Fibroblast of lung (primary cell): ENCODE results near the gene ADGRB3. TPM values are rescaled to one million over a fixed set of nuclear protein-coding genes. Genes with fewer than 3 reads are reported as not detected.
A peak's percentile ranks its signal among the peaks of the same experiment; 100 is the strongest.

Experiments used
- DNase-seq, 2 donors: peaks; one replicate each; pipeline versions ENCODE4 v3.0.0 to v3.0.0-alpha.2; 2010; ENCODE audit warnings: low read depth in 2 of 2
- H2AFZ ChIP-seq: 2 replicates; pipeline ENCODE4 v1.5.1; 2012; ENCODE audit warnings: low read length, control low read depth, inconsistent platforms
- H3K27ac ChIP-seq: 2 replicates; pipeline ENCODE4 v1.5.1; 2011; ENCODE audit warnings: low read length, control low read depth; ENCODE audit not compliant: insufficient read depth
- H3K27me3 ChIP-seq: 2 replicates; pipeline ENCODE4 v1.5.1; 2011; ENCODE audit warnings: mild to moderate bottlenecking, low read length; ENCODE audit not compliant: control insufficient read depth, insufficient read depth
- H3K36me3 ChIP-seq: 2 replicates; pipeline ENCODE4 v1.5.1; 2011; ENCODE audit warnings: low read length; ENCODE audit not compliant: control insufficient read depth, insufficient read depth
- H3K4me1 ChIP-seq: 2 replicates; pipeline ENCODE4 v1.5.1; 2011; ENCODE audit warnings: low read length; ENCODE audit not compliant: control insufficient read depth, insufficient read depth; ENCODE audit errors: extremely low read depth
- H3K4me2 ChIP-seq: 2 replicates; pipeline ENCODE4 v1.5.1; 2011; ENCODE audit warnings: low read length, control low read depth; ENCODE audit not compliant: insufficient read depth; ENCODE audit errors: extremely low read depth
- H3K4me3 ChIP-seq, 4 experiments: fragments of 200-600 bp in 1 of 4; sonication (generic) in 1 of 4; replicated peaks in 1 of 4; 2 replicates each; pipeline ENCODE4 v1.5.1; 2011 to 2016; ENCODE audit warnings: low read length in 4 of 4, low read depth in 3 of 4, mild to moderate bottlenecking in 3 of 4, control low read depth in 2 of 4, inconsistent platforms in 1 of 4, mixed read lengths in 1 of 4; ENCODE audit not compliant: insufficient read depth in 1 of 4; ENCODE audit errors: control extremely low read depth in 1 of 4
- H3K79me2 ChIP-seq: 2 replicates; pipeline ENCODE4 v1.5.1; 2012; ENCODE audit warnings: mild to moderate bottlenecking, low read length, inconsistent platforms; ENCODE audit not compliant: control insufficient read depth, insufficient read depth
- H3K9ac ChIP-seq: 2 replicates; pipeline ENCODE4 v1.5.1; 2011; ENCODE audit warnings: mild to moderate bottlenecking, low read length, control low read depth; ENCODE audit not compliant: insufficient read depth
- H3K9me3 ChIP-seq: 2 replicates; pipeline ENCODE4 v1.5.1; 2012; ENCODE audit warnings: low read depth, low read length; ENCODE audit not compliant: control insufficient read depth, insufficient read depth
- H4K20me1 ChIP-seq: 2 replicates; pipeline ENCODE4 v1.5.1; 2011; ENCODE audit warnings: low read length; ENCODE audit not compliant: control insufficient read depth, insufficient read depth; ENCODE audit errors: extremely low read depth
- EZH2 ChIP-seq: IDR thresholded peaks from 2 replicates; pipeline ENCODE4 v1.5.1; 2012; ENCODE audit warnings: low read length, control low read depth, mild to moderate bottlenecking; ENCODE audit errors: missing control alignments
- polyA plus RNA-seq, 2 donors: library from polyadenylated mRNA; depleted of rRNA in 1 of 2; stranded (reverse) in 1 of 2; unstranded in 1 of 2; fragments of >200 nt; gene quantifications; 2 replicates each; pipeline ENCODE4 v1.2.1, GENCODE V29; 2011 to 2012; ENCODE audit warnings: missing spikeins in 1 of 2
- total RNA-seq: library from RNA; depleted of rRNA; stranded (reverse); fragments of >200 nt; gene quantifications from 2 replicates; pipeline ENCODE4 v1.2.1, GENCODE V29; 2014
- TF ChIP-seq, protein P1 (sequence below), 2 donors: IDR thresholded peaks in 1 of 2; conservative IDR thresholded peaks in 1 of 2; 1 replicate in 1 of 2; 2 replicates in 1 of 2; pipeline ENCODE4 v1.5.1; 2011 to 2012; ENCODE audit warnings: low read length in 2 of 2, control low read depth in 1 of 2, inconsistent platforms in 1 of 2, low read depth in 1 of 2, mild to moderate bottlenecking in 1 of 2

ADGRB3 gene
- total and polyA plus RNA-seq, 2 donors (not counting 1 experiment from before 2014, with no cell fraction given): 0.33 TPM; not detected in 1

DNA sequence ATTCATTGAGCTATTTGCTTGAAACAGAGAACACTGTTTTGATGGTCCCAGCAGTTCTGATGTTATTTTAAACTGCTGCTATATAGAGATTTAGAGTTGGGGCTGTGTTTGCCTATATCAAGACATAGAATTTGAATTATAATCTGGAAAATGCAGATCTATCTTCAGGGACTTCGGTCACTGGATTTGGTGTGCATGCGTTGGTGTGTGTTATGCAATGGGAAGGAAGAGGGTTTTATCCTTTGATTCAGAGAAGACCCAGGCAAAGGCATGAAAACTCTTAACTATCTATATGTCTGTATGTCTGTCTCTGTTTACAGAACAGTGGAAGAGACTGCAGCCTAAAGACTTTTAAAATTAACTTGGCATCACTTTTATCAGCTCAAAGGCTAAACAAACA is 2.0 kb downstream of the ADGRB3 start:
- Histone ChIP-seq H4K20me1 (no peaks in the 10 kb centered on the region), H3K4me1 (no peaks in the 10 kb centered on the region), H3K27ac (no peak overlapping the region), H2AFZ (no peak overlapping the region), H3K4me2 (no peak overlapping the region), H3K4me3 (peak overlapping the region in 1 of 4 experiments; percentile 89), H3K9me3 (no peaks in the 10 kb centered on the region), H3K79me2 (no peaks in the 10 kb centered on the region), H3K27me3 (peaks cover 11% of the 10 kb centered on the region), H3K9ac (no peak overlapping the region), H3K36me3 (no peaks in the 10 kb centered on the region)
- no peak for DNase-seq
- no peak for TF ChIP-seq EZH2
- TF ChIP-seq, protein P1, sequence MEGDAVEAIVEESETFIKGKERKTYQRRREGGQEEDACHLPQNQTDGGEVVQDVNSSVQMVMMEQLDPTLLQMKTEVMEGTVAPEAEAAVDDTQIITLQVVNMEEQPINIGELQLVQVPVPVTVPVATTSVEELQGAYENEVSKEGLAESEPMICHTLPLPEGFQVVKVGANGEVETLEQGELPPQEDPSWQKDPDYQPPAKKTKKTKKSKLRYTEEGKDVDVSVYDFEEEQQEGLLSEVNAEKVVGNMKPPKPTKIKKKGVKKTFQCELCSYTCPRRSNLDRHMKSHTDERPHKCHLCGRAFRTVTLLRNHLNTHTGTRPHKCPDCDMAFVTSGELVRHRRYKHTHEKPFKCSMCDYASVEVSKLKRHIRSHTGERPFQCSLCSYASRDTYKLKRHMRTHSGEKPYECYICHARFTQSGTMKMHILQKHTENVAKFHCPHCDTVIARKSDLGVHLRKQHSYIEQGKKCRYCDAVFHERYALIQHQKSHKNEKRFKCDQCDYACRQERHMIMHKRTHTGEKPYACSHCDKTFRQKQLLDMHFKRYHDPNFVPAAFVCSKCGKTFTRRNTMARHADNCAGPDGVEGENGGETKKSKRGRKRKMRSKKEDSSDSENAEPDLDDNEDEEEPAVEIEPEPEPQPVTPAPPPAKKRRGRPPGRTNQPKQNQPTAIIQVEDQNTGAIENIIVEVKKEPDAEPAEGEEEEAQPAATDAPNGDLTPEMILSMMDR (conservative IDR thresholded peaks at IDR 0.05 in 1 of 2, IDR thresholded peaks at IDR 0.05 in 1 of 2; ENCODE audit: low read depth in 1 of 2, low read length in 2 of 2): no peak

DNA sequence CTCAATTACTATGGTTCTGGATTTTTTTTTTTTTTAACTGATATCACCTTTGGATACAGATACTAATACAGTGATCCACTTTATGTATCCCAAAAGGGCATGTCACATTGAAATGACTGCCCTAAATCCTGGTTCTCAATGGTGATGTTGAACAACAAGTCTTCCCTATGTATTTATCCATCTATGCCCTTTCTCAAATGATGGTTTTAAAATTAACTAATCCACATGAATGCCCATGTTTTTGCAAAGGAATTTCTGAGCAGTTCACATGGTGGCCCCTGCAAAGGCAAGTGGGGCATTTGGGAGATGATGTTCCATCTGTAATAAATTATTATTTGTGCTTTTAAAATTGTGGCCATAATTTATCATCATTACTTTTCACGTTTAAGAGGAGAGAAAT is 2.7 kb downstream of the ADGRB3 start:
- no peak for TF ChIP-seq EZH2
- TF ChIP-seq, protein P1 (conservative IDR thresholded peaks at IDR 0.05 in 1 of 2, IDR thresholded peaks at IDR 0.05 in 1 of 2; ENCODE audit: low read depth in 1 of 2, low read length in 2 of 2): no peak
- Histone ChIP-seq H4K20me1 (no peaks in the 10 kb centered on the region), H2AFZ (no peak overlapping the region), H3K79me2 (no peaks in the 10 kb centered on the region), H3K27me3 (peaks cover 11% of the 10 kb centered on the region), H3K4me3 (no peak overlapping the region), H3K4me2 (no peak overlapping the region), H3K9me3 (no peaks in the 10 kb centered on the region), H3K9ac (no peak overlapping the region), H3K27ac (no peak overlapping the region), H3K36me3 (no peaks in the 10 kb centered on the region), H3K4me1 (no peaks in the 10 kb centered on the region)
- DNase-seq: no peak

DNA sequence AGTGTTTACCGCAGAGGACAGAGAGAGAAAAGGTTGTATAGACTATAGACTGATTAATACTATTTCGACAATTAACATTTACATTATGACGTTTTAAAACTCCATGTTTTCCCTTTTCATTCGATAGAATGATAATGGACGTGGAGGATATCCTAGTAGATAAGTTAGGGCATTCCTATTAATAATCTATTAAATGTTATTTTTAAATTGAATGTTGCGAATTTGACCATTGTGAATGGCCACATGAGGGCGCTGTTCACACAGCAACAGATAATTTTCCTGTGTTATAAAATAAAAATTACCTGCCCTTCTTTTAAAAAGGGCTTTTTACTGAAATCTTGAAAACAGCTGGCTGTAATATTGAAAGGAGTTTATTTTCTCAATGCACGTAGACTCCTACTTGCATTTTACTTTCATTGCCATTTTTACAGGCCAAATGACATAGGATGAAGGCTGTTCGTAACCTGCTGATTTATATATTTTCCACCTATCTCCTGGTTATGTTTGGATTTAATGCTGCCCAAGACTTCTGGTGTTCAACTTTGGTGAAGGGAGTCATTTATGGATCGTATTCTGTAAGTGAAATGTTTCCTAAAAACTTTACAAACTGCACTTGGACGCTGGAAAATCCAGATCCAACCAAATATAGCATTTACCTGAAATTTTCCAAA is 3.3 kb downstream of the ADGRB3 start:
- Histone ChIP-seq H3K4me2 (no peak overlapping the region), H3K9ac (no peak overlapping the region), H2AFZ (no peak overlapping the region), H3K79me2 (no peaks in the 10 kb centered on the region), H3K4me1 (no peaks in the 10 kb centered on the region), H3K27ac (no peak overlapping the region), H3K27me3 (peaks cover 9% of the 10 kb centered on the region), H3K9me3 (no peaks in the 10 kb centered on the region), H4K20me1 (no peaks in the 10 kb centered on the region), H3K4me3 (no peak overlapping the region), H3K36me3 (no peaks in the 10 kb centered on the region)
- TF ChIP-seq, protein P1 (conservative IDR thresholded peaks at IDR 0.05 in 1 of 2, IDR thresholded peaks at IDR 0.05 in 1 of 2; ENCODE audit: low read depth in 1 of 2, low read length in 2 of 2): peak; percentile 61 to 63
- TF ChIP-seq EZH2: no peak
- peak; percentile 27 to 74 for DNase-seq
